ENCODE measurements around the gene FOXP1.

The FOXP1 gene

GRCh38 chr3:71012971-71013370 is 570.6 kb downstream of the FOXP1 start:
- FAIRE-seq = no peak

- FAIRE-seq = no peak
Observed at GRCh38 chr3:71011565-71012287, 571.8 kb downstream of the FOXP1 start.

- no peak for FAIRE-seq
Observed at GRCh38 chr3:71010726-71011455, 572.6 kb downstream of the FOXP1 start.

GRCh38 chr3:71008350-71008935 is 575.1 kb downstream of the FOXP1 start:
- no peak for FAIRE-seq

- peak; percentile 92 for FAIRE-seq
Observed at GRCh38 chr3:71006810-71007785, 576.4 kb downstream of the FOXP1 start.

- FAIRE-seq = no peak
Observed at GRCh38 chr3:71005702-71006321, 577.7 kb downstream of the FOXP1 start.

GRCh38 chr3:71003511-71003910 is 580.0 kb downstream of the FOXP1 start:
- no peak for FAIRE-seq

- FAIRE-seq = no peak
Observed at GRCh38 chr3:71002298-71002697, 581.2 kb downstream of the FOXP1 start.

- FAIRE-seq = no peak
Observed at GRCh38 chr3:71001303-71001830, 582.2 kb downstream of the FOXP1 start.

- FAIRE-seq = no peak
Observed at GRCh38 chr3:71000483-71000882, 583.0 kb downstream of the FOXP1 start.

GRCh38 chr3:70999730-71000129 is 583.8 kb downstream of the FOXP1 start:
- no peak for FAIRE-seq

- FAIRE-seq = no peak
Observed at GRCh38 chr3:70996082-70996481, 587.4 kb downstream of the FOXP1 start.

GRCh38 chr3:70994644-70995043 is 588.9 kb downstream of the FOXP1 start:
- FAIRE-seq = no peak

GRCh38 chr3:70992562-70993204 is 590.8 kb downstream of the FOXP1 start:
- no peak for FAIRE-seq

GRCh38 chr3:70992131-70992530 is 591.4 kb downstream of the FOXP1 start:
- no peak for FAIRE-seq

- FAIRE-seq = no peak
Observed at GRCh38 chr3:70990723-70991122, 592.8 kb downstream of the FOXP1 start.

GRCh38 chr3:70990185-70990584 is 593.3 kb downstream of the FOXP1 start:
- FAIRE-seq = no peak

GRCh38 chr3:70989174-70989573 is 594.4 kb downstream of the FOXP1 start:
- no peak for FAIRE-seq

GRCh38 chr3:70988111-70988510 is 595.4 kb downstream of the FOXP1 start:
- FAIRE-seq = no peak

- no peak for FAIRE-seq
Observed at GRCh38 chr3:70985572-70985971, 598.0 kb downstream of the FOXP1 start.

GRCh38 chr3:70984776-70985482 is 598.6 kb downstream of the FOXP1 start:
- no peak for FAIRE-seq

Measured in A204.1 (cell line).